NB4 (cell line): ENCODE measurements around the gene PLP2.
"Not testable (repeated sequence)": the region's sequence is repeated elsewhere in the genome, so short reads cannot be mapped to it uniquely, and the experiment has no call there.

Experiments used
- DNase-seq: peaks from one replicate; pipeline ENCODE4 v3.0.0; 2010; ENCODE audit warnings: low read depth
- H3K4me3 ChIP-seq: one replicate; pipeline ENCODE4 v1.5.1; 2011; ENCODE audit warnings: mild to moderate bottlenecking, low read depth, low read length, moderate library complexity
- MYC ChIP-seq: IDR thresholded peaks from 2 replicates; pipeline ENCODE4 v1.6.1; 2011; ENCODE audit warnings: low read depth, low read length
- POLR2A ChIP-seq: IDR thresholded peaks from 2 replicates; pipeline ENCODE4 v1.6.1; 2011; ENCODE audit warnings: mild to moderate bottlenecking; ENCODE audit not compliant: insufficient read length; ENCODE audit errors: extremely low read depth
- TF ChIP-seq, protein P1 (sequence below): IDR thresholded peaks from one replicate; pipeline ENCODE4 v1.5.1; 2012; ENCODE audit warnings: low read depth, low read length
- TF ChIP-seq, protein P2 (sequence below): IDR thresholded peaks from 2 replicates; pipeline ENCODE4 v1.6.1; 2011; ENCODE audit warnings: low read depth, low read length

PLP2 gene, protein sequence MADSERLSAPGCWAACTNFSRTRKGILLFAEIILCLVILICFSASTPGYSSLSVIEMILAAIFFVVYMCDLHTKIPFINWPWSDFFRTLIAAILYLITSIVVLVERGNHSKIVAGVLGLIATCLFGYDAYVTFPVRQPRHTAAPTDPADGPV

DNA sequence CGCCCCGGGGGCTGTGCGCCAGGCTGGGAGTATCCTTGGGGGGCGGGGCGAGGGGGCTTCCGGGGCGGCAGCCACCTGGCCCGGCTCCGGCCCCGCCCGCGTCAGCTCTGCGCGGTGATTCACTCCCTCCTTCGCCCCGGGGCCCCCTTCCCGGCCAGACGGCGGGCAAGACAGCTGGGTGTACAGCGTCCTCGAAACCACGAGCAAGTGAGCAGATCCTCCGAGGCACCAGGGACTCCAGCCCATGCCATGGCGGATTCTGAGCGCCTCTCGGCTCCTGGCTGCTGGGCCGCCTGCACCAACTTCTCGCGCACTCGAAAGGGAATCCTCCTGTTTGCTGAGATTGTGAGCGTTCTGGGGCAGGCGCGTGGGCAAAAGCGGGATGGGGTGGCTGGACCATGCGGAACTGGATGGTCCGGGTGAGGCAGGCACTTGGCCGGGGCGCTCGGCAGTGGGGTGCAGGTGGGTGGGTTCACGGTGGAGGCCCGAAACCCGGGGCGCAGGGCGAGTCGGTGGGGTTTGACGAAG lies at the start of gene PLP2:
TSS of gene PLP2 (plus strand) at position 147 of the 528 bp plus-strand sequence. CDS start at position 250, 103 bp downstream.
- peak; percentile 84 for DNase-seq
- H3K4me3 ChIP-seq: peak within 1 kb of the TSS; percentile 84
- TF ChIP-seq, protein P1, sequence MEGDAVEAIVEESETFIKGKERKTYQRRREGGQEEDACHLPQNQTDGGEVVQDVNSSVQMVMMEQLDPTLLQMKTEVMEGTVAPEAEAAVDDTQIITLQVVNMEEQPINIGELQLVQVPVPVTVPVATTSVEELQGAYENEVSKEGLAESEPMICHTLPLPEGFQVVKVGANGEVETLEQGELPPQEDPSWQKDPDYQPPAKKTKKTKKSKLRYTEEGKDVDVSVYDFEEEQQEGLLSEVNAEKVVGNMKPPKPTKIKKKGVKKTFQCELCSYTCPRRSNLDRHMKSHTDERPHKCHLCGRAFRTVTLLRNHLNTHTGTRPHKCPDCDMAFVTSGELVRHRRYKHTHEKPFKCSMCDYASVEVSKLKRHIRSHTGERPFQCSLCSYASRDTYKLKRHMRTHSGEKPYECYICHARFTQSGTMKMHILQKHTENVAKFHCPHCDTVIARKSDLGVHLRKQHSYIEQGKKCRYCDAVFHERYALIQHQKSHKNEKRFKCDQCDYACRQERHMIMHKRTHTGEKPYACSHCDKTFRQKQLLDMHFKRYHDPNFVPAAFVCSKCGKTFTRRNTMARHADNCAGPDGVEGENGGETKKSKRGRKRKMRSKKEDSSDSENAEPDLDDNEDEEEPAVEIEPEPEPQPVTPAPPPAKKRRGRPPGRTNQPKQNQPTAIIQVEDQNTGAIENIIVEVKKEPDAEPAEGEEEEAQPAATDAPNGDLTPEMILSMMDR: no peak
- TF ChIP-seq MYC (peak; percentile 64), POLR2A (peak; percentile 54)
- TF ChIP-seq, protein P2, sequence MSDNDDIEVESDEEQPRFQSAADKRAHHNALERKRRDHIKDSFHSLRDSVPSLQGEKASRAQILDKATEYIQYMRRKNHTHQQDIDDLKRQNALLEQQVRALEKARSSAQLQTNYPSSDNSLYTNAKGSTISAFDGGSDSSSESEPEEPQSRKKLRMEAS: peak; percentile 70

DNA sequence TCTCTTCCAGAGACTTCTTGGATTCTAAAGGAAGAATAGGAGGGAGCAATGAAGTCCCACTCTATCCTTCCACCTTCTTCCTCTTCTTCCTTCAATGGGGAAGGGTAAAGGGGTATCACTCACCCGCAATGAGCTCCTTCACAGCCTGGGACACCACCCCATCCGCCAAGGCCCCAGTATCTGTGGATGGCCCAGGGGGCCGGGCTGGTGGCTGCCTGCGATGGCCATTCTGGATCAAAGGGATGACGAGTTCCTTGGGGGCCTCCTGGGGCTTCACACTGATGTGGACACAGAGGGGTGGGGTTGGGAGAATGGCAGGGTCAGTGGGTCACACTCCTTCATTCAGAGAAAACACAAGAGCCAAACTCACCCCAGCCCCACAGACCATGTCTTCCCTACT lies 49.2 kb upstream of the PLP2 start:
- peak overlapping the region; percentile 89 for H3K4me3 ChIP-seq
- TF ChIP-seq MYC: no peak
- TF ChIP-seq POLR2A: no peak
- TF ChIP-seq, protein P1: no peak
- TF ChIP-seq, protein P2: no peak
- DNase-seq: no peak

DNA sequence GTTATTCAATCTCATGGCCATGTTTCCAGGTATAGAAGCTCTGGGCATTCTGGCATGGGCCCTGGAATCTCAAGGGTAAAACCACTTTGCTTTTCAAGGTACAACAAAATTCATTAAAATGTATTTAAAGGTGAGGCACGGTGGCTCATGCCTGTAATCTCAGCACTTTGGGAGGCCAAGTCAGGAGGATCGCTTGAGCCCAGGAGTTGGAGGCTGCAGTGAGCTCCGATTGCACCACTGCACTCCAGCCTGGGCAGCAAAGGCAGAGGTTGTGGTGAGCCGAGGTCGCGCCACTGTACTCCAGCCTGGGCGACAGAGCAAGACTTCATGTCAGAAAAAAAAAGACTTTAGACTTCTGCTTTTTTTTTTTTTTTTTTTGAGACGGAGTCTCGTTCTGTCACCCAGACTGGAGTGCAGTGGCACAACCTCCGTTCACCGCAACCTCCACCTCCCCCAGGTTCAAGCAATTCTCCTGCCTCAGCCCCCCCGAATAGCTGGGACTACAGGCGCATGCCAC lies 43.9 kb upstream of the PLP2 start:
- DNase-seq: peak; percentile 72
- not testable (repeated sequence) for H3K4me3 ChIP-seq

DNA sequence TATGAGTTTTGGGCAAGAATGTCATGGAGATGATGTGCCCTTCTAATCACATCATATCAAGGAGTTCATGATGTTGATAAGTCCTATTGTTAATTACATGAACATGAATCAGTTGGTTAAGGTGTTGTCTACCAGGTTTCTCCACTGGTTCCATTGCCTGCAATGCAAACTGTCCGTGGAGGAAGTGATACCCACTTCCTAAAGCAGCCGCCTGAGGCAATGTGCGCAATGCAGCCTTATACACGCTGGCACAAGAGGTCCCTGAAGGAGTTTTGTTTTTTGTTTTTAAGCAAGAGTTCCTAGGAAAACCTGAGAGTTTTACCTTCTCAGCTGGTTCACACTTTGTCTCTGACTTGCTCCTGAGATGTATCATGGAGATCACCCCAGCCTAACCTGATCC lies 42.3 kb upstream of the PLP2 start:
- DNase-seq: peak; percentile 48
- TF ChIP-seq MYC (no peak), POLR2A (no peak)
- TF ChIP-seq, protein P1: no peak
- TF ChIP-seq, protein P2: no peak
- no peak overlapping the region for H3K4me3 ChIP-seq

DNA sequence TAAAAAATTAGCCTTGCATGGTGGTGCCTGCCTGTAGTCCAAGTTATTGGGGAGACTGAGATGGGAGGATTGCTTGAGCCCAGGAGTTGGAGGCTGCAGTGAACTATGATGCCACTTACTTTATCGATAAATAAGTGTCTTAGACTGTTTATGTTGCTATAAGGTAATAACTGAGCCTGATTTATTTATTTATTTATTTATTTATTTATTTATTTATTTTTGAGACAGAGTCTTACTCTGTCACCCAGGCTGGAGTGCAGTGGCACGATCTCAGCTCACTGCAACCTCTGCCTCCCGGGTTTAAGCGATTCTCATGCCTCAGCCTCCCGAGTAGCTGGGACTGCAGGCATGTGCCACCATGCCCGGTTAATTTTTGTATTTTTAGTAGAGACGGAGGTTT lies 39.4 kb upstream of the PLP2 start:
- H3K4me3 ChIP-seq, DNase-seq: not testable (repeated sequence)

DNA sequence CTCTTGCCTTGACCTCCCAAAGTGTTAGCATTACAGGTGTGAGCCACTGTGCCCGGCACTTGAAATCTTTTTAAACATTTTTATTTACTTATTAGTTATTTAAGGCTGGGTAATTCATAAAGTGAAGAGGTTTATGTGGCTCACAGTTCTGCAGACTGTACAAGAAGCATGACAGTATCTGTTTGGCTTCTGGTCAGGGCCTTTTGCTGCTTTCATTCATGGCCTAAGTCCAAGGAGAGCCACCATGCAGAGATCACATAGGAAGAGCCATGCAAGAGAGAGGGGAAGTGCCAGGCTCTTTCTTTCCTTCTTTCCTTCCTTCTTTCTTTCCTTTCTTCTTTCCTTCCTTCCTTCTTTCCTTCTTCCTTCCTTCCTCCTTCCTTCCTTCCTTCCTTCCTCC lies 37.9 kb upstream of the PLP2 start:
- DNase-seq: no peak
- no peak for TF ChIP-seq POLR2A
- no peak for TF ChIP-seq MYC
- TF ChIP-seq, protein P2: no peak
- TF ChIP-seq, protein P1: no peak

DNA sequence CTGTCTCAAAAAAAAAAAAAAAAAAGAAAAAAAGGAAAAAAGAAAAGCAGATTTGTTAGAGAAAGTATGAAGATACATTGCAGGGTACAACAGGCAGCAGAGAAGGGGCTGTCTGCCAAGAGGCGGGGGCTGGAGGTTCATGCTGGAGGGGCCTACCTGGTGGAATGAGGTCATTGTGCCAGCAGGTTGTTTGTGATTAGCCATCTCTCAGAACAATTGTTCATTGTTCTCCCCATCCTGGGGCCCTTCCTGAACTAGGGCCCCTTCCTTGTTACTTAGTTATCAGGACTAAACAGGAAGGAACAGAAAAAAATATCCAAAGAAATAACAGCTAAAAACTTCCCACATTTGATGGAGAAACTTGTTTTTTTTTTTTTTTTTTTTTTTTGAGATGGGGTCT lies 34.2 kb upstream of the PLP2 start:
- no peak for DNase-seq
- TF ChIP-seq, protein P1: no peak
- TF ChIP-seq, protein P2: no peak
- TF ChIP-seq POLR2A: no peak
- no peak for TF ChIP-seq MYC
- no peak overlapping the region for H3K4me3 ChIP-seq

More for the DNA sequence above, 37.9 kb upstream of the PLP2 start:
- H3K4me3 ChIP-seq: no peak overlapping the region
